HCT116 (cell line): ENCODE results near the gene EIF3A. TPM values are rescaled to one million over a fixed set of nuclear protein-coding genes. Genes with fewer than 3 reads are reported as not detected.

Experiments
- ATAC-seq: fragments of 200-7000 bp; cut with Tn5 transposase; 2 replicates; pipeline ENCODE4 v1.9.1; 2020; ENCODE audit warnings: mild to moderate bottlenecking, moderate library complexity
- BruUV-seq: library from RNA; stranded (reverse); fragments of 400-500 nt; replicated peaks from 2 replicates; lab custom pipeline; 2021; lab: Mats Ljungman, UMichigan
- CTCF ChIA-PET: fragments of 300-600 bp; sonication (Branson Sonifier 250); formaldehyde crosslinking; loops from one replicate; lab custom pipeline; 2021; ENCODE audit warnings: antibody characterized with exemption; lab: Charles Lee
- POLR2A ChIA-PET: fragments of 300-600, 350-600 bp; sonication (Branson Sonifier 250); formaldehyde crosslinking; loops from one replicate; lab custom pipeline; 2021; ENCODE audit warnings: antibody characterized with exemption; lab: Charles Lee
- RAD21 ChIA-PET, 2 experiments: fragments of 300-600 bp; sonication (Branson Sonifier 250); formaldehyde crosslinking; loops; one replicate each; lab custom pipeline; 2023; ENCODE audit warnings: low total read pairs in 2 of 2; ENCODE audit not compliant: uncharacterized antibody in 2 of 2, unreplicated experiment in 2 of 2, low non-redundant PET in 1 of 2; lab: Charles Lee
- DNase-seq: peaks from one replicate; pipeline ENCODE4 v3.0.0-alpha.2; 2010; ENCODE audit warnings: low read depth, low spot score
- H2AFZ ChIP-seq: fragments of 200-600 bp; shearing (Covaris generic), sonication (generic); 2 replicates; pipeline ENCODE4 v1.6.1; 2017; ENCODE audit warnings: low read depth, mixed run types, mixed read lengths, antibody characterized with exemption, low read length; ENCODE audit not compliant: poor library complexity, severe bottlenecking
- H3K27ac ChIP-seq: 2 replicates; pipeline ENCODE4 v1.5.1; 2012; ENCODE audit warnings: low read depth, low read length
- H3K27me3 ChIP-seq: fragments of 200-600 bp; sonication (generic); 2 replicates; pipeline ENCODE4 v1.6.1; 2016; ENCODE audit warnings: mixed run types, low read length, mixed read lengths; ENCODE audit not compliant: insufficient read depth
- H3K36me3 ChIP-seq, 2 experiments: fragments of 200-500 bp in 1 of 2; fragments of 200-600 bp in 1 of 2; sonication (Bioruptor generic) in 1 of 2; sonication (generic) in 1 of 2; 2 replicates each; pipeline versions ENCODE4 v1.5.1 to v1.6.1; 2014 to 2016; ENCODE audit warnings: low read length in 2 of 2, inconsistent platforms in 1 of 2, mixed read lengths in 1 of 2, mixed run types in 1 of 2; ENCODE audit not compliant: insufficient read depth in 2 of 2, control insufficient read depth in 1 of 2
- H3K4me1 ChIP-seq, 2 experiments: fragments of 200-600 bp in 1 of 2; sonication (generic) in 1 of 2; 2 replicates each; pipeline versions ENCODE4 v1.5.1 to v1.6.1; 2012 to 2017; ENCODE audit warnings: low read length in 2 of 2, inconsistent platforms in 1 of 2, mild to moderate bottlenecking in 1 of 2, mixed read lengths in 1 of 2, mixed run types in 1 of 2, moderate library complexity in 1 of 2; ENCODE audit not compliant: insufficient read depth in 2 of 2, control insufficient read depth in 1 of 2
- H3K4me2 ChIP-seq: fragments of 200-600 bp; sonication (generic); 2 replicates; pipeline ENCODE4 v1.6.1; 2017; ENCODE audit warnings: mixed run types, low read length, mixed read lengths
- H3K4me3 ChIP-seq, 2 experiments: fragments of 200-600 bp in 1 of 2; sonication (generic) in 1 of 2; replicated peaks in 1 of 2; 2 replicates each; pipeline ENCODE4 v1.5.1; 2011 to 2016; ENCODE audit warnings: low read length in 2 of 2, control low read depth in 1 of 2, low read depth in 1 of 2, mild to moderate bottlenecking in 1 of 2, mixed read lengths in 1 of 2, mixed run types in 1 of 2
- H3K79me2 ChIP-seq: fragments of 200-600 bp; sonication (generic); 2 replicates; pipeline ENCODE4 v1.6.1; 2017; ENCODE audit warnings: mild to moderate bottlenecking, mixed run types, low read length, moderate library complexity, mixed read lengths; ENCODE audit not compliant: insufficient read depth
- H3K9ac ChIP-seq: fragments of 200-600 bp; sonication (generic); 2 replicates; pipeline ENCODE4 v1.6.1; 2016; ENCODE audit warnings: low read length, mixed read lengths
- H3K9me2 ChIP-seq: fragments of 200-600 bp; sonication (generic), shearing (Covaris generic); 2 replicates; pipeline ENCODE4 v1.6.1; 2017; ENCODE audit warnings: mixed run types, mild to moderate bottlenecking, moderate library complexity; ENCODE audit not compliant: insufficient read depth
- H3K9me3 ChIP-seq, 2 experiments: fragments of 200-500 bp in 1 of 2; fragments of 200-600 bp in 1 of 2; sonication (Bioruptor generic) in 1 of 2; sonication (generic) in 1 of 2; 2 replicates each; pipeline ENCODE4 v1.6.1; 2014 to 2017; ENCODE audit warnings: low read length in 2 of 2, mixed read lengths in 2 of 2, inconsistent platforms in 1 of 2, low read depth in 1 of 2, mild to moderate bottlenecking in 1 of 2, mixed run types in 1 of 2, moderate library complexity in 1 of 2; ENCODE audit not compliant: control insufficient read depth in 1 of 2, insufficient read depth in 1 of 2
- H4K20me1 ChIP-seq: fragments of 200-600 bp; sonication (generic), shearing (Covaris generic); 2 replicates; pipeline ENCODE4 v1.6.1; 2017; ENCODE audit warnings: mixed run types, mild to moderate bottlenecking, moderate library complexity; ENCODE audit not compliant: insufficient read depth
- ATF3 ChIP-seq: IDR thresholded peaks from 2 replicates; pipeline ENCODE4 v1.6.1; 2012
- CBX3 ChIP-seq: IDR thresholded peaks from 2 replicates; pipeline ENCODE4 v1.6.1; 2012; ENCODE audit warnings: low read depth
- CEBPB ChIP-seq: IDR thresholded peaks from 2 replicates; pipeline ENCODE4 v1.6.1; 2012; ENCODE audit warnings: low read depth
- CTCF ChIP-seq, 3 experiments: fragments of 200-600 bp in 1 of 3; sonication (generic) in 1 of 3; IDR thresholded peaks in 2 of 3; conservative IDR thresholded peaks in 1 of 3; 2 replicates each; pipeline ENCODE4 v1.5.1; 2012 to 2017; ENCODE audit warnings: low read depth in 2 of 3, low read length in 2 of 3, antibody characterized with exemption in 1 of 3, borderline replicate concordance in 1 of 3, control low read depth in 1 of 3, mild to moderate bottlenecking in 1 of 3, mixed read lengths in 1 of 3, mixed run types in 1 of 3, moderate library complexity in 1 of 3; ENCODE audit not compliant: insufficient read depth in 1 of 3
- EGR1 ChIP-seq: IDR thresholded peaks from 2 replicates; pipeline ENCODE4 v1.6.1; 2012; ENCODE audit warnings: low read depth
- ELF1 ChIP-seq: IDR thresholded peaks from 2 replicates; pipeline ENCODE4 v1.6.1; 2012; ENCODE audit warnings: low read depth, borderline replicate concordance
- JUND ChIP-seq: IDR thresholded peaks from 2 replicates; pipeline ENCODE4 v1.6.1; 2012
- MAX ChIP-seq: IDR thresholded peaks from 2 replicates; pipeline ENCODE4 v1.6.1; 2012
- POLR2A ChIP-seq: IDR thresholded peaks from 2 replicates; pipeline ENCODE4 v1.7.0; 2011; ENCODE audit warnings: borderline replicate concordance; ENCODE audit not compliant: insufficient read depth, insufficient read length; ENCODE audit errors: extremely low read depth
- POLR2AphosphoS5 ChIP-seq: IDR thresholded peaks from 2 replicates; pipeline ENCODE4 v1.6.1; 2011; ENCODE audit warnings: mild to moderate bottlenecking, low read depth, low read length, moderate library complexity
- SIN3A ChIP-seq: IDR thresholded peaks from 2 replicates; pipeline ENCODE4 v1.6.1; 2012; ENCODE audit warnings: low read depth
- ZBTB33 ChIP-seq: IDR thresholded peaks from 2 replicates; pipeline ENCODE4 v1.6.1; 2011; ENCODE audit warnings: mild to moderate bottlenecking, low read length, moderate library complexity; ENCODE audit not compliant: insufficient replicate concordance; ENCODE audit errors: extremely low read depth
- ZFX ChIP-seq: fragments of 450-650 bp; IDR thresholded peaks from 2 replicates; pipeline ENCODE4 v1.6.1; 2017
- ZNF274 ChIP-seq: fragments of 200-500 bp; sonication (Bioruptor generic); IDR thresholded peaks from 2 replicates; pipeline ENCODE4 v1.6.1; 2014; ENCODE audit warnings: mild to moderate bottlenecking, low read depth, low read length, inconsistent platforms
- intact Hi-C: fragments of 100-400 bp; cut with micrococcal nuclease; formaldehyde crosslinking; loops from 2 replicates; pipeline ENCODE4 v1.10.0; 2022
- total RNA-seq: library from RNA; stranded (reverse); gene quantifications from one replicate; pipeline ENCODE4 v1.2.1, GENCODE V29; 2021; ENCODE audit not compliant: unreplicated experiment

Gene EIF3A
- total RNA-seq, 1 experiment from 2014 or later: 271 TPM

DNA sequence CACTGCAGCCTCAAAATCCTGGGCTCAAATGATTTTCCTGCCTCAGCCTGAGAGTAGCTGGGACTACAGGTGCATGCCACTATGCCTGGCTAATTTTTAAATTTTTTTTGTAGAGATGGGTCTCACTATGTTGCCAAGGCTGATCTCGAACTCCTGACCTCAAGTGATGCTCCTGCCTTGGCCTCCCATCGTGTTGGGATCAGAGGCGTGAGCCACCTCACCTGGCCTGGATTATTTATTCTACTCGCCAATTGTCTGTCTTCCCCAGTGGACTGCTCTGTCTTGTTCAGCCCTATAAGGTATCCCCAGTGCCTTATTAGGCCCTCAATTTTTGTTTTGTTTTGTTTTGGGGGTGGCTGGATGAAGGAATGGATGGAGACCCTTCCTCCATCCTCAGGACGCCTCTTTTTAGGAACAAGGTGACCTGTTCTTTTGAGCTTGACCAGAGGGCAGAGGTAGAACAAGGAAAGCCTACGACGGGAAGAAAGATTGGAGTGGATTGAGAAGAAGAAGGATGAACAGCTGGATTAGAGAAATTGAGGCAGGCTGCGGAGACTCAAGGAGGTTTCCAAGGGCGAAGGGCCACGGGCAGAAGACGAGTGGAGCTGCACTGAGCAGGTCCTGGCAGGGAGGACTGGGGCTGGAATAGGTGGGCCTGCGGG is 22.8 kb upstream of the EIF3A start:
- H2AFZ ChIP-seq: peak overlapping the region; percentile 98
- no peak overlapping the region for H3K27ac ChIP-seq
- no TSS peak for BruUV-seq
- H3K4me1 ChIP-seq: peaks cover 4 to 22% of the 10 kb centered on the region in 2 experiments
- no peaks in the 10 kb centered on the region for H3K27me3 ChIP-seq
- no peaks in the 10 kb centered on the region; the same call in 1 of the 2 replicates for H3K9me2 ChIP-seq
- no peak overlapping the region for H3K9ac ChIP-seq
- no peak for TF ChIP-seq POLR2A
- intact Hi-C loops: no loop called here
- H3K36me3 ChIP-seq: 0 out of 4 replicates have a peak, but pooled peaks cover 0 to under 1% of the 10 kb centered on the region in 2 experiments
- H3K4me3 ChIP-seq: no peak overlapping the region
- peak overlapping the region; percentile 39; the same call in 1 of the 2 replicates for H3K4me2 ChIP-seq
- peaks cover 12% of the 10 kb centered on the region for H3K79me2 ChIP-seq
- H3K9me3 ChIP-seq: no peaks in the 10 kb centered on the region
- RAD21 ChIA-PET: no interaction called here
- no peaks in the 10 kb centered on the region for H4K20me1 ChIP-seq
- no peak for ATAC-seq
- no peak for DNase-seq
- CTCF ChIA-PET: interaction anchor here (0.7 to 1.2 kb wide), 3 partner anchors 9 to 95 kb away, joined by 3 read pairs; no protein-coding TSS in a partner anchor
- POLR2A ChIA-PET: interaction anchor here (0.6 to 1.4 kb wide), 3 partner anchors 12 to 20 kb away, joined by 3 to 5 read pairs (median 4); no protein-coding TSS in a partner anchor

DNA sequence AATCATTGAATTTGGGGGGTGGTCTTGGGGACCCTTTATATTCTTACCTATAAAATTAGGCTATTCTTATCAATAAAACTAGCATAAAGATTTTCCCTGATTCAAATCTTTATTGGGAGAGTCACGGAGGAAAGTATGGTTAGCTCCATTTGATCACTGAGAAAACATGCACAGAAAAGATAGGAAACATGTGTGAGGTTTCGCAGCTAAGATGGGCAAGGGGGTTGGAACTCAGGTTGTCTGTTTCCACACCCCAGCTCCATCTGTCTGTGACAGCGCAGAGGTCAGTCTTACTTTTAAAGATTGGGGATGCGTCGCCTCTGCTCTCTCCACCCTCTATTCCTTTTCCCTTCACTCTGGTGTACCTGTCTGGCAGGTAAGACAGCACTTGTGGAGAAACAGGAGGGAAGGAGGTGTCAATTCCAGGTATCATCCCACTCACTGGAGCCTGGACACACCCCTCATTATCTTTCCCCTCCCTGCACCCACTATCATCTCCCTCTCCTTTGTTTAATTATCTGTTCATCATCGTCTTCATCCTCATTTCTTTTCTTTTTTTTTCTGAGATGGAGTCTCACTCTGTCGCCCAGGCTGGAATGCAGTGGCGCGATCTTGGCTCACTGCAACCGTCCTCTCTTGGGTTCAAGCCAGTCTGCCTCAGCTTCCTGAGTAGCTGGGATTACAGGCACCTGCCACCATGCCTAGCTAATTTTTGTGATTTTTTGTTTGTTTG is 20.9 kb upstream of the EIF3A start:
- intact Hi-C loops: no loop called here
- DNase-seq (no peak), ATAC-seq (no peak)
- no peak overlapping the region for H2AFZ ChIP-seq
- H3K4me1 ChIP-seq: peaks cover 4 to 25% of the 10 kb centered on the region in 2 experiments
- no peak overlapping the region for H3K4me2 ChIP-seq
- H3K9me2 ChIP-seq: no peaks in the 10 kb centered on the region; the same call in 1 of the 2 replicates
- ChIA-PET RAD21 (interaction anchor here in 1 of 2 experiments (0.7 kb wide), 1 partner anchor 388 kb away, joined by 3 read pairs; no protein-coding TSS in a partner anchor), POLR2A (interaction anchor here (0.6 kb wide), 2 partner anchors 15 to 171 kb away, joined by 3 to 5 read pairs; no protein-coding TSS in a partner anchor), CTCF (no interaction called here)
- no peaks in the 10 kb centered on the region for H3K9me3 ChIP-seq
- no peak overlapping the region for H3K4me3 ChIP-seq
- peaks cover 12% of the 10 kb centered on the region for H3K79me2 ChIP-seq
- BruUV-seq: no TSS peak
- H4K20me1 ChIP-seq: no peaks in the 10 kb centered on the region
- H3K27me3 ChIP-seq: no peaks in the 10 kb centered on the region
- H3K9ac ChIP-seq: no peak overlapping the region
- H3K36me3 ChIP-seq: no peaks in the 10 kb centered on the region
- no peak overlapping the region for H3K27ac ChIP-seq
- TF ChIP-seq ATF3 (no peak), POLR2AphosphoS5 (no peak), MAX (no peak), CBX3 (no peak), SIN3A (no peak), CTCF (IDR thresholded peaks at IDR 0.05 in 2 of 3, conservative IDR thresholded peaks at IDR 0.05 in 1 of 3; ENCODE audit: borderline replicate concordance in 1 of 3, insufficient read depth in 1 of 3, low read depth in 2 of 3, low read length in 2 of 3) (no peak), EGR1 (no peak), CEBPB (no peak), POLR2A (no peak), ZBTB33 (no peak), JUND (no peak), ZFX (no peak), ZNF274 (no peak), ELF1 (no peak)
